HepG2 (cell line): ENCODE data around the gene NRGN. TPM values are rescaled to one million over a fixed set of nuclear protein-coding genes. Genes with fewer than 3 reads are reported as not detected.

Experiments
- ATAC-seq: fragments of 200-7000 bp; cut with Tn5 transposase; 3 replicates; pipeline ENCODE4 v1.9.1; 2020; ENCODE audit warnings: mild to moderate bottlenecking, moderate library complexity
- BruUV-seq: library from RNA; stranded (reverse); fragments of 400-500 nt; replicated peaks from 2 replicates; lab custom pipeline; 2021; lab: Mats Ljungman, UMichigan
- CTCF ChIA-PET: fragments of 300-600 bp; formaldehyde crosslinking; extraction: SDS; loops from one replicate; lab custom pipeline; 2021; ENCODE audit warnings: low total read pairs, inconsistent platforms, low intra/inter-chr PET ratio; lab: Yijun Ruan, JAX
- POLR2A ChIA-PET: fragments of 350-600 bp; sonication (Branson Sonifier 250); formaldehyde crosslinking; loops from one replicate; lab custom pipeline; 2020; ENCODE audit warnings: antibody characterized with exemption, inconsistent platforms; lab: Yijun Ruan, JAX
- DNase-seq: peaks from one replicate; pipeline ENCODE4 v3.0.0-alpha.2; 2015; ENCODE audit warnings: low spot score
- FAIRE-seq: peaks from 3 replicates; lab custom pipeline; 2011; peaks lifted over from hg19 to GRCh38; lab: Jason Lieb, UNC
- H2AFZ ChIP-seq: one replicate; pipeline ENCODE4 v1.6.1; 2011; ENCODE audit warnings: low read length, inconsistent platforms
- H3K27ac ChIP-seq: fragments of 300-600 bp; 3 replicates; pipeline ENCODE4 v1.8.0; 2011; ENCODE audit warnings: mixed run types, mild to moderate bottlenecking, mixed read lengths, low read length, inconsistent platforms; ENCODE audit not compliant: insufficient read depth; ENCODE audit errors: extremely low read length
- H3K27me3 ChIP-seq, 2 experiments: fragments of 200-600 bp in 1 of 2; 2 replicates in 1 of 2; 3 replicates in 1 of 2; pipeline versions ENCODE4 v1.6.0 to v1.8.0; 2011; ENCODE audit warnings: low read length in 2 of 2, mild to moderate bottlenecking in 2 of 2, moderate library complexity in 2 of 2, inconsistent platforms in 1 of 2; ENCODE audit not compliant: insufficient read depth in 2 of 2, control insufficient read depth in 1 of 2
- H3K36me3 ChIP-seq, 2 experiments: fragments of 200-600 bp in 1 of 2; replicated peaks in 1 of 2; 2 replicates in 1 of 2; 3 replicates in 1 of 2; pipeline versions ENCODE4 v1.5.1 to v1.8.0; 2011; ENCODE audit warnings: low read length in 2 of 2, inconsistent platforms in 1 of 2; ENCODE audit not compliant: insufficient read depth in 2 of 2, control insufficient read depth in 1 of 2
- H3K4me1 ChIP-seq: 2 replicates; pipeline ENCODE4 v1.5.1; 2012; ENCODE audit warnings: low read length, inconsistent platforms; ENCODE audit not compliant: insufficient read depth
- H3K4me2 ChIP-seq: 2 replicates; pipeline ENCODE4 v1.6.0; 2011; ENCODE audit warnings: low read depth, low read length, inconsistent platforms
- H3K4me3 ChIP-seq, 3 experiments: fragments of 200-600 bp in 1 of 3; sonication (generic), shearing (Covaris generic) in 1 of 3; replicated peaks in 1 of 3; 2 replicates each; pipeline ENCODE4 v1.5.1; 2011 to 2016; ENCODE audit warnings: low read length in 3 of 3, inconsistent platforms in 2 of 3, low read depth in 2 of 3, mild to moderate bottlenecking in 2 of 3, control low read depth in 1 of 3, mixed read lengths in 1 of 3; ENCODE audit not compliant: insufficient read depth in 1 of 3
- H3K79me2 ChIP-seq: one replicate; pipeline ENCODE4 v1.6.1; 2011; ENCODE audit warnings: low read length, inconsistent platforms; ENCODE audit not compliant: insufficient read depth
- H3K9ac ChIP-seq: 2 replicates; pipeline ENCODE4 v1.6.0; 2011; ENCODE audit warnings: mild to moderate bottlenecking, low read depth, low read length, inconsistent platforms; ENCODE audit not compliant: insufficient read depth
- H3K9me3 ChIP-seq: 2 replicates; pipeline ENCODE4 v1.5.1; 2012; ENCODE audit warnings: mild to moderate bottlenecking, low read length
- H4K20me1 ChIP-seq: 2 replicates; pipeline ENCODE4 v1.6.0; 2011; ENCODE audit warnings: inconsistent platforms, mild to moderate bottlenecking, low read length, moderate library complexity; ENCODE audit not compliant: insufficient read depth
- ARID4A ChIP-seq: sonication (generic); formaldehyde crosslinking; IDR thresholded peaks from 2 replicates; pipeline ENCODE4 v1.5.0; 2020; ENCODE audit warnings: mild to moderate bottlenecking, missing genetic modification reagents, borderline replicate concordance
- ZNF292 ChIP-seq: sonication (generic); formaldehyde crosslinking; IDR thresholded peaks from 2 replicates; pipeline ENCODE4 v1.8.1; 2022; ENCODE audit warnings: mild to moderate bottlenecking, low read depth, missing genetic modification reagents, borderline replicate concordance
- ZNF431 ChIP-seq: sonication (generic); formaldehyde crosslinking; IDR thresholded peaks from 2 replicates; pipeline ENCODE4 v1.9.0; 2022; ENCODE audit warnings: missing genetic modification reagents, low read depth, mild to moderate bottlenecking, borderline replicate concordance
- ZNF597 ChIP-seq: sonication (generic); formaldehyde crosslinking; IDR thresholded peaks from 2 replicates; pipeline ENCODE4 v1.5.0; 2020; ENCODE audit warnings: missing genetic modification reagents
- WGBS: methylation state at CpG from one replicate; pipeline ENCODE4 v1.1.6; 2017; ENCODE audit warnings: low lambda C conversion rate; 5-methylcytosine and 5-hydroxymethylcytosine counted together
- in situ Hi-C: cut with HindIII; loops from 2 replicates; pipeline ENCODE4 v1.10.0; 2017; ENCODE audit warnings: low pct_unique_long_range_greater_than_20kb; ENCODE audit not compliant: extremely low pct_ligation_motif_present
- intact Hi-C: fragments of 100-400 bp; cut with micrococcal nuclease; formaldehyde crosslinking; loops from one replicate; pipeline ENCODE4 v1.10.0; 2022; ENCODE audit not compliant: unreplicated experiment
- polyA plus RNA-seq, 8 experiments: library from polyadenylated mRNA; depleted of rRNA in 3 of 8; stranded (reverse) in 7 of 8; unstranded in 1 of 8; fragments of >200 nt; fragmentation: Illumina TruSeq in 4 of 8; extraction: Trizol in 4 of 8; gene quantifications; 2 replicates each; pipeline versions ENCODE4 v1.2.1 to v1.2.3, GENCODE V29; 2011 to 2016; ENCODE audit warnings: low read depth in 4 of 8, missing spikeins in 1 of 8, mixed read lengths in 1 of 8; ENCODE audit not compliant: insufficient read depth in 1 of 8
- total RNA-seq, 5 experiments: library from RNA; depleted of rRNA; stranded (reverse); fragments of >200 nt; fragmentation: Illumina TruSeq; extraction: Trizol; gene quantifications; 2 replicates each; pipeline ENCODE4 v1.2.3, GENCODE V29; 2016; ENCODE audit warnings: low read depth in 1 of 5

The NRGN gene
- total and polyA plus RNA-seq, 2 of the 13 experiments (the other 11 are each of a cell fraction or from before 2014, with no cell fraction given) = 0.22 TPM; not detected in 1

GRCh38 chr11:124754710-124755109 lies 15.0 kb downstream of the NRGN start (continued):
- TF ChIP-seq ARID4A (CRISPR knock-in tag) (no peak), ZNF597 (no peak), ZNF431 (CRISPR knock-in tag) (no peak)

- no peak for DNase-seq
- POLR2A ChIA-PET = interaction anchor here (1.7 kb wide), 1 partner anchor 9 kb away, joined by 4 read pairs; no protein-coding TSS in a partner anchor
- H3K79me2 ChIP-seq = no peaks in the 10 kb centered on the region
- no peak overlapping the region for H3K27ac ChIP-seq
- H3K4me3 ChIP-seq = no peak overlapping the region
- H4K20me1 ChIP-seq = no peaks in the 10 kb centered on the region
- CTCF ChIA-PET = no interaction called here
- FAIRE-seq = no peak
- intact Hi-C loops (no loop called here), in situ Hi-C loops (no loop called here)
- no TSS peak for BruUV-seq
- H3K9me3 ChIP-seq = no peaks in the 10 kb centered on the region
- peaks cover 0 to 32% of the 10 kb centered on the region in 2 experiments; a peak in 4 of 5 replicates for H3K27me3 ChIP-seq
- 76% methylated on average over 9 of the region's 9 CpGs for WGBS
- H3K4me2 ChIP-seq = no peak overlapping the region
- no peak overlapping the region for H2AFZ ChIP-seq
- peaks cover 59% of the 10 kb centered on the region for H3K4me1 ChIP-seq
- H3K9ac ChIP-seq = no peak overlapping the region
- TF ChIP-seq ZNF292 = no peak
- ATAC-seq = no peak
- H3K36me3 ChIP-seq = no peaks in the 10 kb centered on the region
Measured at GRCh38 chr11:124756033-124756752, 16.5 kb downstream of the NRGN start.
